NOMO-1 treated with dmso at 0.1 percent for 144 hours (cell line): ENCODE measurements around the gene PHLDB2.

ENCODE experiments used
- DNase-seq: peaks from one replicate; lab custom pipeline; 2025; ENCODE audit not compliant: unreplicated experiment; lab: John Stamatoyannopoulos, UW

Gene PHLDB2

DNA sequence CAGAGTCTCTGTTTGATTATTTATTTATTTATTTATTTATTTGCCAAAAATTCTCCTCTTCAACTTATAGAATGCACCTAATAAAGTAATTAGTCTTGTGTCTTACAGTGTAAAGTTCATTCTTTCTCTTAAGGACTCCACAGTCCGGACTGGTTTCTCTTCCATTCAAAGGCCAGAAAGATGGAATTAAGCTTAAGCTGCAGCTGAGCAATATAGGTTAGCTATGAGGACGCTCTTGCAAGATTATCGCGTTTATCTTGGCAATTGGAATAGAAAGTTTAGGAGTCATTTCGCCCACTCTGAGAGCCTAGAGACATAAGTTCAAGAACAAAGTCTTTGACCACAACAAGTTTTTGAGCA is 154.7 kb downstream of the PHLDB2 start:
- DNase-seq, result no peak

DNA sequence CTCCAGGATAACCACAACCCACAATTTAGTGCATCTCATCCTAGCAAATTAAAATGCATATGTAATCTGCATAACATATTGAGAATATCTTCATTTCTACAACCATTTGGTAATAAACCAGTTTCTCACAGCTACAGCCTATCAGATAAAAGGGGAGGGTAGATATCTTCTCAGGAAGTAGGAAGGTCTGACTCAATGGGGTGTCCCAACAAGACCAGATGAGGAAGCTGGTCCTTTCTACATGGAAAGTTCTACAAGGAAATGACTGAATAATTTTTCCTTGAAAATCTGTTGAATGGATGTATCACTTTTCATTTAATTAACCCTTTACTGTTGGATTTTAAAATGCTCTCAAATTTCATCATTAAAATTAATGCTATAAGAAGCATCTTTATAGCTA is 158.0 kb downstream of the PHLDB2 start:
- DNase-seq, result no peak

DNA sequence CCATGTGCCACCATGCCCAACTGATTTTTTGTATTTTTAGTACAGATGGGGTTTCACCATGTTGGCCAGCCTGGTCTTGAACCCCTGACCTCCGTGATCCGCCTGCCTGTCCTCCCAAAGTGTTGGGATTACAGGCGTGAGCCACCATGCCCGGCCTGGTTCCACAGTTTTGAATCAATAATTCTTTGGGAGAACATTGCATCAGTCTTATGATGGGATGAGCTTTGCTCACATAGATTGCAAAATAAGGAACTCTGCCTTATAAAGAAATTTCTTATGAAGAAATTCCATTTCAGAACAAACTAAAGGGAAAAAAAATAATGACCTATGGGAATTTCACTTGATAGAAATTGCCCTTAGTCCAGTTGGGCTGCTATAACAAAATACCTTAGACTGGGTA is 159.6 kb downstream of the PHLDB2 start:
- DNase-seq, result no peak

DNA sequence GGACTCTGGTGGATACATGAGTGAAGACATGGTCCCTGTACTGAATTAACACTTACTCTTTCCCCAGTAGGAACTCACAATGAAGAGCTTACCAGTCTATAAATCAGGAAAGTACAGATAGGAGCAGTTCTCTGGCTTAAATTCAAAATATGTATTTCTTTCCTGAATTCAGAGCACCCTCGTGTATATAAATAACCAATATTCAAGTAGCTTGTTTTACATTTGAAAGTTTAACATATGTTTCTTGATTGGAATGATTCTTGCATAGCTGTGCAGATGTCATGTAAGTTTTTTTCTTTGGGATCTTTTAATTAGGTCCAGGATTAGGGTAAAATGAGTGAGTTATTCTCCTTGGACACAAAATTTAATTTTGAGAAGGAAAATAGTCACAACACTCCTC is 160.7 kb downstream of the PHLDB2 start:
- DNase-seq, result no peak

DNA sequence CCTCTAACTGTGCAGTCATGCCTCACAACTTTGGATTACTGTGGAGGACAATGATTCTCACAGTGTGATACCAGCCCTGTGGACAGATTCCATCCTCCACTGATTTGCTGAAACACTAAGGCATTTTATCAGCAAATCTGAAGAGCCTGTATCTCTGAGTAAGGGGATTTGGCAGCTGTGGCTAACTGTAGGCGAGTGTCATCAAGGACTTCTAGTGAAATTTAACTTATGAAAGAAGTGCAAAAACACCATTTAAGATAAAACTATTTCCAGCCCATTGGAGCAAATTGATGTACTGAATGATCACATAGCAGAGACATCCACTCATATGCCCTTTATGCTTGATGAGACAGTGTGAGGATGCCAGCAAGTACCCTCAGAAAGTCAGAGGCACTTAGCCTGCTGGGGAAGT is 161.6 kb downstream of the PHLDB2 start:
- no peak for DNase-seq
